Parathyroid adenoma (tissue), 2 donors: Measurements from ENCODE around the gene MRPL42.
"Not testable (repeated sequence)": the region's sequence is repeated elsewhere in the genome, so short reads cannot be mapped to it uniquely, and the experiment has no call there.

Source experiments
- H2AFZ ChIP-seq: fragments of 300-600 bp; sonication (generic); one replicate; pipeline ENCODE4 v1.7.0; 2017; ENCODE audit warnings: antibody characterized with exemption, mild to moderate bottlenecking
- H3K27ac ChIP-seq: fragments of 300-600 bp; sonication (generic); one replicate; pipeline ENCODE4 v1.7.0; 2017
- H3K27me3 ChIP-seq: fragments of 300-600 bp; sonication (generic); one replicate; pipeline ENCODE4 v1.7.0; 2017; ENCODE audit warnings: low read length; ENCODE audit not compliant: control insufficient read depth, insufficient read depth
- H3K36me3 ChIP-seq: fragments of 300-600 bp; sonication (generic); one replicate; pipeline ENCODE4 v1.7.0; 2017; ENCODE audit warnings: low read length; ENCODE audit not compliant: control insufficient read depth, insufficient read depth
- H3K4me1 ChIP-seq: fragments of 300-600 bp; sonication (generic); one replicate; pipeline ENCODE4 v1.7.0; 2017; ENCODE audit warnings: control low read depth
- H3K4me2 ChIP-seq: fragments of 300-600 bp; sonication (generic); one replicate; pipeline ENCODE4 v1.7.0; 2017; ENCODE audit warnings: low read length
- H3K4me3 ChIP-seq: fragments of 300-600 bp; sonication (generic); one replicate; pipeline ENCODE4 v1.7.0; 2017; ENCODE audit warnings: low read depth, low read length
- H3K79me2 ChIP-seq: fragments of 300-600 bp; sonication (generic); one replicate; pipeline ENCODE4 v1.7.0; 2017; ENCODE audit warnings: control low read depth
- H3K9ac ChIP-seq: fragments of 300-600 bp; sonication (generic); one replicate; pipeline ENCODE4 v1.7.0; 2017; ENCODE audit warnings: mild to moderate bottlenecking
- H3K9me3 ChIP-seq: fragments of 300-600 bp; sonication (generic); one replicate; pipeline ENCODE4 v1.7.0; 2017; ENCODE audit warnings: low read length; ENCODE audit not compliant: control insufficient read depth
- TF ChIP-seq, protein P1 (sequence below): fragments of 300-600 bp; sonication (generic); IDR thresholded peaks from one replicate; pipeline ENCODE4 v1.7.0; 2017; ENCODE audit warnings: antibody characterized with exemption, mild to moderate bottlenecking
- donor health status: primary hyperparathyroidism.

Gene MRPL42

DNA sequence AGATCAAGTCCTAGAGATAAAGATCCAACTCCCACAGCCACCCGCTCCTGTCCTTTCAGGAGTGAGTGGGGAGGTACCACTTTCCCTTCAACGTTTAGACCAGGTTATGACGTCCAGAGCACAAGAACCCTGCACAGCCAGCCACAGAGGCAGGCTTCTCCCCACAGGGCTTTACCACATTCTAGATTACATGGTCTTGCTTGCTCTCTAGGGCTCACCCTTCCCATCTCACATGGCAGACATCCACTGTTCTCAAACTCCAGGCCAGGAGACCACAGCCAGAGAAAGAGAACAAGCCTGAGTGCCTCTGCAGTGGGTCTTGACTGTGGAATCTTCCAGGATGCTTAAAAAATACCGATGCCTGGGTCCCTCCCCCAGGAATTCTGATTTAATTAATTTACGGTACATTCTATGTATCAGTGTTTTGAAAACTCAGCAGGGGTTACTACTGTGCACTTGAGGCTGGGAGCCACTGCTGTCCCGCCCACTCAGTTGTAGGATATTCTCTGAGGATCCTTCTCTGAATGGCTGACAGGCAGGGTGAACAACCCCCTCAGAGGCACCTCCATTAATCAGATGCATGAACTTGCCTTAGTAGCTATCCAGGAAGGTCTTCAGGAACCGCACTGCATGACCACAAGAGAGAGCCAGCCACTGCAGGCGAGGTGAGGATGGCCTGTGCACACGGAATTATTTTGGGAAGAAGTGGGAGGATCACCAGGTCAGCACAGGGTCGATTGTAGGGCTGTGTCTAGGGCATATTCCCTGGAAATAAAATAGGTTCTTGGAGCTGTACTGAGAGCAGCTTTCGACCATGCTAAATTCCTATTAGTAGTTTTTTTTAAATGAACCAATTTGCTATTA lies 83.7 kb downstream of the MRPL42 start:
- peaks cover 5% of the 10 kb centered on the region for H3K4me1 ChIP-seq
- H3K79me2 ChIP-seq, result peaks cover 10% of the 10 kb centered on the region
- no peak overlapping the region for H3K9ac ChIP-seq
- TF ChIP-seq, protein P1, sequence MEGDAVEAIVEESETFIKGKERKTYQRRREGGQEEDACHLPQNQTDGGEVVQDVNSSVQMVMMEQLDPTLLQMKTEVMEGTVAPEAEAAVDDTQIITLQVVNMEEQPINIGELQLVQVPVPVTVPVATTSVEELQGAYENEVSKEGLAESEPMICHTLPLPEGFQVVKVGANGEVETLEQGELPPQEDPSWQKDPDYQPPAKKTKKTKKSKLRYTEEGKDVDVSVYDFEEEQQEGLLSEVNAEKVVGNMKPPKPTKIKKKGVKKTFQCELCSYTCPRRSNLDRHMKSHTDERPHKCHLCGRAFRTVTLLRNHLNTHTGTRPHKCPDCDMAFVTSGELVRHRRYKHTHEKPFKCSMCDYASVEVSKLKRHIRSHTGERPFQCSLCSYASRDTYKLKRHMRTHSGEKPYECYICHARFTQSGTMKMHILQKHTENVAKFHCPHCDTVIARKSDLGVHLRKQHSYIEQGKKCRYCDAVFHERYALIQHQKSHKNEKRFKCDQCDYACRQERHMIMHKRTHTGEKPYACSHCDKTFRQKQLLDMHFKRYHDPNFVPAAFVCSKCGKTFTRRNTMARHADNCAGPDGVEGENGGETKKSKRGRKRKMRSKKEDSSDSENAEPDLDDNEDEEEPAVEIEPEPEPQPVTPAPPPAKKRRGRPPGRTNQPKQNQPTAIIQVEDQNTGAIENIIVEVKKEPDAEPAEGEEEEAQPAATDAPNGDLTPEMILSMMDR, result no peak
- H3K9me3 ChIP-seq, result no peaks in the 10 kb centered on the region
- H3K27ac ChIP-seq, result no peak overlapping the region
- H3K4me2 ChIP-seq, result no peak overlapping the region
- no peak overlapping the region for H3K4me3 ChIP-seq
- H2AFZ ChIP-seq, result no peak overlapping the region
- H3K27me3 ChIP-seq, result no peaks in the 10 kb centered on the region
- no peaks in the 10 kb centered on the region for H3K36me3 ChIP-seq

DNA sequence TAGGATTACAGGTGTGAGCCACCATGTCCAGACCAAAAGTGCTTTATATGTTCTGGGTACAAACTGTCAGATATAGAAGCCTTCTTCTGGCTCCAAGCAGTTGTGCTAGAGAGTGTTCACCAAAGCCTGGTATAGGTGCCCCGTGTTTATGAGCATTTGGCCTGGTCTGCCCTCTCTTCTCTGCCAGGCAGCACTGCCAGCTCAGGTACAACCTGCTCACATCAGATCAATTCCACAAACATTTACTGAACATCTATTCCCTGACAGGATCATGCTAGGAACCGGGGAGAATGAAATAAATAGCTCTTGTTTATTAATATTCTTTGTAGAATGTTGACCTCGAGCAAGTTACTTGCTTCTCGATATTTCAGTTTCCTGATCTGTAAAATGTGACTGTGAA lies 85.1 kb downstream of the MRPL42 start:
- TF ChIP-seq, protein P1, result no peak

DNA sequence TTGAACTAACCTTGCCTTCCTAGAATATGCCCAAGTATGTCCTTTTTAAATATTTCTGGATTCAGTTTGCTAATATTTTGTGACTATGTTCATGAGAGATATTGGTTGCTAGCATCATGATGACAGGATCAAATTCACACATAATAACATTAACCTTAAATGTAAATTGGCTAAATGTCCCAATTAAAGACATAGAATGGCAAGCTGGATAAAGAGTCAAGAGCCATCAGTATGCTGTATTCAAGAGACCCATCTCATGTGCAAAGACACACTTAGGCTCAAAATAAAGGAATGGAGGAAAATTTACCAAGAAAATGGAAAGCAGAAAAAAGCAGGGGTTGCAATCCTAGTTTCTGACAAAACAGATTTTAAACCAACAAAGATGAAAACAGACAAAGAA lies 90.6 kb downstream of the MRPL42 start:
- not testable (repeated sequence) for H3K9me3 ChIP-seq, H3K4me2 ChIP-seq, H3K27me3 ChIP-seq, H3K27ac ChIP-seq, H3K4me3 ChIP-seq, H3K36me3 ChIP-seq, H3K9ac ChIP-seq, H3K4me1 ChIP-seq, H2AFZ ChIP-seq
- H3K79me2 ChIP-seq, result peaks cover 27% of the 10 kb centered on the region

More for the DNA sequence above, 85.1 kb downstream of the MRPL42 start:
- Histone ChIP-seq H3K9ac (no peak overlapping the region), H3K4me3 (no peak overlapping the region), H3K79me2 (peaks cover 10% of the 10 kb centered on the region), H3K9me3 (no peaks in the 10 kb centered on the region), H3K4me1 (peaks cover 5% of the 10 kb centered on the region), H3K36me3 (no peaks in the 10 kb centered on the region), H3K27me3 (no peaks in the 10 kb centered on the region), H3K27ac (no peak overlapping the region), H2AFZ (no peak overlapping the region), H3K4me2 (no peak overlapping the region)

DNA sequence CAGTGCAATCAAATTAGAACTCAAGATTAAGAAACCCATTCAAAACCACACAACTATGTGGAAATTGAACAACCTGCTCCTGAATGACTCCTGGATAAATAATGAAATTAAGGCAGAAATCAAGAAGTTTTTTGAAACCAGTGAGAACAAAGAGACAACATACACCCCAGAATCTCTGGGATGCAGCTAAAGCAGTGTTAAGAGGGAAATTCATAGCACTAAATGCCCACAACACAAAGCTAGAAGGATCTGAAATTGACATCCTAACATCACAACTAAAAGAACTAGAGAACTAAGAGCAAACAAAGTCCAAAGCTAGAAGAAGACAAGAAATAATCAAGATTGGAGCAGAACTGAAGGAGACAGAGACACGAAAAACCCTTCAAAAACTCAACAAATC lies 91.4 kb downstream of the MRPL42 start:
- H3K36me3 ChIP-seq, H3K9ac ChIP-seq, H3K4me1 ChIP-seq, H3K27ac ChIP-seq, H3K4me3 ChIP-seq, H3K9me3 ChIP-seq, H3K27me3 ChIP-seq, H3K4me2 ChIP-seq, H2AFZ ChIP-seq: not testable (repeated sequence)
- H3K79me2 ChIP-seq, result peaks cover 20% of the 10 kb centered on the region

DNA sequence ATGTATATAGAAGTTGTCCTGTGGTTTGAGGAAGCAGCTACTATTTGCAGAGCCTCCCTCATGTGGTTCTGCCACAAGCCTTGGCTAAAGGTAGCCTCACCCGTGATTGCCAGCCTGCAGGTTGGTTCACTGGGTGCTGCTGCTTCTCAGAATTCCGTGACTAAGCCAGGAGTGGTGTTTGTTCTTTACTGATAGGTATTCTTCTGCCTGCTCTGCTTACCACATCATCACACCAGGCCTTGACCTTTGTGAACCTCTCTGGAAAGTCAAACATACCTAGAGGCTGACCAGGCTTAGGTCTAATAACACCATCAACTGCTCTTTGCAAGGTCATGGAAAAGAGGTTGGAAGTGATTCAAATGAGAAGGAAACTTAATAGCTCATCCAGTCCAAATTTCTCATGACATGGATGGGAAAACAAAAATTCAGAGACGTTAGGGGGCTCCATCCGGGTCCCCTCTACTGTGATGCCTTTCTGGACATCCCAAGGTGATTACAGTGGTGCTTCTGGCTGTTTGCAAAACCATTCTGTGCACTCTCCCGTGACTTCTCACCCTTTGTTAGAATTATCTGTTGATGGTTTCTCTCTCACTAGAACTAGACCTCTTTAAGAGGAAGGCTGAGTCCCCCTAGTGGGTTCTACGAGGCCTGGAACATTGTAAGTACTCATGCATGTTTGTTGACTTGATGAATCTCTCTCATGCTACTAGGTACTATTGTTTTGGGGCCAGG lies 96.7 kb downstream of the MRPL42 start:
- Histone ChIP-seq H3K9ac (no peak overlapping the region), H3K9me3 (no peaks in the 10 kb centered on the region), H3K4me2 (no peak overlapping the region), H3K4me3 (no peak overlapping the region), H3K79me2 (peaks cover 18% of the 10 kb centered on the region), H3K27ac (peak overlapping the region; percentile 1), H3K27me3 (no peaks in the 10 kb centered on the region), H3K36me3 (no peaks in the 10 kb centered on the region), H3K4me1 (peaks cover 4% of the 10 kb centered on the region), H2AFZ (no peak overlapping the region)
- TF ChIP-seq, protein P1, result no peak
